ENCODE data around the gene RFX7. TPM values are rescaled to one million over a fixed set of nuclear protein-coding genes. Genes with fewer than 3 reads are reported as not detected.

The RFX7 gene
- total RNA-seq, 6 experiments from 2014 or later, result 4.5 to 7.1 (median 5.8) TPM

GRCh38 chr15:56222302-56222701 lies 21.4 kb downstream of the RFX7 start:
- Histone ChIP-seq H3K9me3 (no peaks in the 10 kb centered on the region), H3K4me1 (no peaks in the 10 kb centered on the region), H3K4me3 (no peak overlapping the region), H3K36me3 (no peaks in the 10 kb centered on the region), H3K27me3 (no peaks in the 10 kb centered on the region), H3K27ac (no peak overlapping the region)
- ATAC-seq, result no peak
- intact Hi-C loops (cut with DNase I), result no loop called here
- TF ChIP-seq CTCF (IDR thresholded peaks at IDR 0.05), result no peak
- no peak for TF ChIP-seq POLR2A (IDR thresholded peaks at IDR 0.05)
- 93% methylated on average over 3 of the region's 3 CpGs for WGBS (ENCODE audit: insufficient coverage, low coverage, low lambda C conversion rate, missing lambda C conversion rate)
- no peak for DNase-seq

GRCh38 chr15:56217341-56217740 lies 26.3 kb downstream of the RFX7 start:
- intact Hi-C loops (cut with DNase I), result no loop called here
- H3K27ac ChIP-seq, result no peak overlapping the region
- TF ChIP-seq CTCF (IDR thresholded peaks at IDR 0.05) (no peak), POLR2A (IDR thresholded peaks at IDR 0.05) (no peak)
- no peaks in the 10 kb centered on the region for H3K36me3 ChIP-seq
- no peak overlapping the region for H3K4me3 ChIP-seq
- H3K27me3 ChIP-seq, result no peaks in the 10 kb centered on the region
- ATAC-seq (no peak), DNase-seq (no peak)
- no peaks in the 10 kb centered on the region for H3K9me3 ChIP-seq
- no peaks in the 10 kb centered on the region for H3K4me1 ChIP-seq

DNA sequence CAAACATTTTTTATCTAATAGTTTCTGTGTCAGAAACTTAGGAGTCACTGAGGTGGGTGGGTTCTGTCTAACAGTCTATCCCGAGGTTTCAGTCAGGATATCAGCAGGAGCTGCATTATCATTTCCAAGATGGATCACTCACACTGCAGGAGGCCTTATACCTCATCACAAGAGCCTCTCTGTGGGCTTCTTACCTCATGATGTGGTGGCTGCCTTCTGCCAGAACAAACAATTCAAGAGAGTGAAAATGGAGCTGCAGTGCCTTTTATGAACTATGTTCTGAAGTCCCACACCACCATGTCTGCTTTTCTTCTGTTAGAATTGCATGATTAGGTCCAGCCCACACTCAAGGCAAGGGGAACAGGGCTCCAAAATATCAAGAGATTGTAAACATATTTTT lies 27.9 kb downstream of the RFX7 start:
- H3K4me1 ChIP-seq, result peaks cover 0 to 2% (median 0%) of the 10 kb centered on the region in 4 donors
- H3K4me3 ChIP-seq, result no peak overlapping the region
- 67% methylated on average over 1 of the region's 1 CpG for WGBS (ENCODE audit: insufficient coverage, low coverage, low lambda C conversion rate, missing lambda C conversion rate)
- TF ChIP-seq POLR2A (IDR thresholded peaks at IDR 0.05) (no peak), CTCF (IDR thresholded peaks at IDR 0.05) (no peak)
- no peaks in the 10 kb centered on the region for H3K36me3 ChIP-seq
- ATAC-seq (no peak), DNase-seq (no peak)
- no peaks in the 10 kb centered on the region for H3K27me3 ChIP-seq
- no peak overlapping the region for H3K27ac ChIP-seq
- intact Hi-C loops (cut with DNase I), result no loop called here
- H3K9me3 ChIP-seq, result no peaks in the 10 kb centered on the region

DNA sequence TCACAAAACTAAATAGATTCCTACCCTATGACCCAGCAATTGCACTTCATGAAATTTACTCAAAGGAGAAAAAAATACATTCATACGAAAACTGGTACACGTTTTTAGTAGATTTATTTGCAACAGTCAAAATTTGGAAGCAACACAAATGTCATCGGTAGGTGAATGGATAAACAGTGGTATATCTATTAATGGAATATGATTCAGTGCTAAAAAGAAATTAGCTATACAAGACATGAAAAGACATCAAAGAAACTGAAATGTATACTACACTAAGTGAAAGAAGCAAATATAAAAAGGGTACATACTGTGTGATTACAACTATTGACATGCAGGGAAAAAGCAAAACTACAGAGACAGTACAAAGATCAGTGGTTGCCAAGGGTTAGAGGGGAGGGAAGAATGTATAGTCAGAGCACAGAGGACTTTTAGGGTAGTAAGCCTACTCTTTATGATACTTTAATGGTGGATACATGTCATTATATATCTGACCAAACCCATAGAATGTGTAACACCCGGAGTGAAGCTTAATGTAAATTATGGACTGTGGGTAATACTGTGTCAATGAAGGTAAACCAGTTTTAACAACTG lies 31.6 kb downstream of the RFX7 start:
- Histone ChIP-seq H3K36me3 (no peaks in the 10 kb centered on the region), H3K4me3 (no peak overlapping the region), H3K4me1 (peaks cover 0 to 4% (median 0%) of the 10 kb centered on the region in 4 donors), H3K9me3 (no peaks in the 10 kb centered on the region), H3K27ac (no peak overlapping the region), H3K27me3 (no peaks in the 10 kb centered on the region)
- ATAC-seq (no peak), DNase-seq (no peak)
- intact Hi-C loops (cut with DNase I), result no loop called here
- TF ChIP-seq POLR2A (IDR thresholded peaks at IDR 0.05), result no peak
- no peak for TF ChIP-seq CTCF (IDR thresholded peaks at IDR 0.05)
- 81% methylated on average over 4 of the region's 4 CpGs for WGBS (ENCODE audit: insufficient coverage, low coverage, low lambda C conversion rate, missing lambda C conversion rate)

GRCh38 chr15:56211064-56211463 lies 32.6 kb downstream of the RFX7 start:
- DNase-seq (no peak), ATAC-seq (peak; percentile 30 to 59 (median 43))
- Histone ChIP-seq H3K36me3 (no peaks in the 10 kb centered on the region), H3K27me3 (no peaks in the 10 kb centered on the region), H3K27ac (no peak overlapping the region), H3K4me1 (peaks cover 0 to 4% (median 0%) of the 10 kb centered on the region in 4 donors), H3K4me3 (no peak overlapping the region), H3K9me3 (no peaks in the 10 kb centered on the region)
- TF ChIP-seq POLR2A (IDR thresholded peaks at IDR 0.05), result no peak
- no peak for TF ChIP-seq CTCF (IDR thresholded peaks at IDR 0.05)
- intact Hi-C loops (cut with DNase I), result no loop called here
